GM21423 (cell line): ENCODE measurements around the gene PANX2.
"Not testable (repeated sequence)": the region's sequence is repeated elsewhere in the genome, so short reads cannot be mapped to it uniquely, and the experiment has no call there.

ENCODE experiments used
- ATAC-seq: cut with Tn5 transposase; IDR thresholded peaks from one replicate; pipeline ENCODE4 v1.9.1; 2021; ENCODE audit warnings: mild to moderate bottlenecking, moderate library complexity; ENCODE audit not compliant: unreplicated experiment

PANX2 gene

DNA sequence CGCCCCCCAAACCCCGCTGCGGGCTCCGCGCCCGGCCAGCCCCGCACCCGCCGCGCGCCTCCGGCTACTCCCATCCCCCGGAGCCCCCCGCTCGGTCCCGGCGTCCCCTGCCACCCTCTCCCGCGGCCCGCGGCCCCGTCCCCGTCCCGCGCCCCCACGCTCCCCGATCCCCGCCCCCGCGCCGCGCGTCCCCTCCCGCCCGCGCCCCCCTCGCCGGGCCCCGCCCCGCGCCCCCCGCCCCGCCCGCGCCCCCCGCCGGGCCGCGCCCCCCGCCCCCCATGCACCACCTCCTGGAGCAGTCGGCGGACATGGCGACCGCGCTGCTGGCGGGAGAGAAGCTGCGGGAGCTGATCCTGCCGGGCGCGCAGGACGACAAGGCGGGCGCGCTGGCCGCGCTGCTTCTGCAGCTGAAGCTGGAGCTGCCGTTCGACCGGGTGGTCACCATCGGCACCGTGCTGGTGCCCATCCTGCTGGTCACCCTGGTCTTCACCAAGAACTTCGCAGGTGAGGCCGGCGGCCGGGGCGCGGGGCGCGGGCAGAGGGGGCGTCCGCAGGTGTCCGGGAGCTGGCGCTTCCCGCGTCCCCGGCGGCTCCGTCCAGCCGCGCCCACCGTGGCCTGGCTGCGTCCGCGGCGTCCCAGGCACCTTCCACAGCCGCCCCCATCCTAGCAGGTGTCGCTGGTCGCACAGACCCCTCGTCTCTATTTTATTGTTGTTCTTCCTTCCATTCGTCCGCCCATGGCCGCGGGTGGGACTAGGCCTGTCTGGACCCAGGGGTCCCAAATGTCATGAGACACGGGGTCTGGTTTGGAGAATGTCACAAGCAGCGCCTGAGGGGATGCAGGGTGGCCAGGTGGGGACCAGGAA lies at the start of gene PANX2:
PANX2 (plus strand) TSS at position 279 of the 866 bp plus-strand sequence; CDS start at position 279, 0 bp downstream.
- ATAC-seq, result no peak

DNA sequence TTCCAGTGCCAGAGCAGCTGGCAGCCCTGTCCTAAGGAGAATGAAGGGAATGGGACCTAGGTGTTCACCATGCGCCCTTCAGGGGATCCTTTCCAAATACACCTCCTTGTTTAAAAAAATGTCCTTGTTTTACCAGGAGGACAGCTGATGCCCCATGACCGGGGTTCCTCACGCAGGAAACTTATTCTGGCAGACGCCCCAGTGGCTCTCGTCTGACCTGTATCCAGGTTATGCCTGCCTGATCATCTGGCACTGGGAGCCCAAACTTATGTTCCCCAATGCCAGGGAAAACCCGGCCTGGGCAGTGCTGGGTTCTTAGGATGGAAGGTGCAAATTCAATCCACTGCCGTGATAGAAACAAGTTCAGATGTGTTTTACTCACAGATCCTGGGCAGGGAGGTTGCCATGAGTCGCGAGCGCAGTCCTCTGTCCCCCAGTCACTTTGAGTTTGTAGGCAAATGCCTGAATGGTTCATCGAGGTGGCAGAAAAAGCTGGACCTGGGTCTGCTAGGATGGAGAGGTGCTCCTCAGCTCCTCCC lies 49.3 kb upstream of the PANX2 start:
- ATAC-seq, result no peak

GRCh38 chr22:50123119-50123518 lies 47.4 kb upstream of the PANX2 start:
- ATAC-seq, result no peak

DNA sequence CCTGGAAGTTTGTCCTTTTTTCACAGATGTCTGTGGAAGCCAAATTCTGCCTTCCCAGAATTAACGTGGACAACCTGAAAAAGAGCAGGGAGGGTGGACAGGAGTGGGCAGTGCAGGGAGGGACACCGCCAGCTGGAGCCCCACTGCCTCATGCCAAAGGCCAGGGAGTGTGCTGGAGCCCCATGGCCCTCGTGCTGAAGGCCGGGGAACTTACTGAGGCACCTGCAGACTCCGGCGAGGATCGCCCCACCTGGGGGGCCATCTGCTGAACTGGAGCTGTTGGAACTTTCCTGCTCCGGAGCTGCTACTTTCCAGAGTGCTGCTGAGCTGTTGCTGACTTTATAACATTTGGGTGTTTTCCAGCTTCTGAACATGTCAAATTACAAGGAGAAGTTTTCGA lies 45.5 kb upstream of the PANX2 start:
- ATAC-seq, result no peak

- no peak for ATAC-seq
Measured at GRCh38 chr22:50129121-50129736, 41.3 kb upstream of the PANX2 start.

DNA sequence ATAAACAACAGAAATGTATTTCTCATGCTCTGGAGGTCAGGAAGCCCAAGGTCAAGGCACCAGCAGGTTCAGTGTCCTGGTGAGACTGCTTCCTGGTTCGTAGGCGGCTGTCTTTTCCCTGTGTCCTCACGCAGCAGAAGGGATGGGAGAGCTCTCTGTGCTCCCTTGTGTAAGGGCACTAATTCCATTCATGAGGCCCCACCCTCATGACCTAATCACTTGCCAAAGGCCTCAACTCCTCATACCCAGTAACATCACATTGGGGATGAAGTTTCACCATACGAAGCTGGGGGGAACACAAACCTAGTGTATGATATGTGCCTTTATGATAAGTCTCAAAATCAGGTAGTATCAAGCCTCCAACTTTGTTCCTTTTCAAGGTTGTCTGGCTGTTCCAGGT lies 38.6 kb upstream of the PANX2 start:
- no peak for ATAC-seq

DNA sequence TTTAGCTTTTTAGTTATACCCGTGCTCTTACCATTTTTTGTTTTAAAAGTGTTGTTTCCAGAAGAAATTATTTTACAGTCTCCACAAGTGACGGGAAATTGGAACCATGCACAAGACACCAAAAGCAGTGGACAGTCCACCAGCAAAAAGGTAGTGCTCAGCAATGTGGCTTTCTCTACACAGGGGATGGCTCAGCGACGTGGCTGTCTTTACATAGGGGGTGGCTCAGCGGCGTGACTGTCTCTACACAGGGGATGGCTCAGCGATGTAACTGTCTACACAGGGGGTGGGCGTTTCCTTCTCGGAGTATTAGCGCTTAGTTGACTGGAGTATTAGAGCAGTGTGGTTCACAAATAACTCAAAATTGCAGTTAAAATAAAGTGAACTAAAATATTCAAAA lies 36.0 kb upstream of the PANX2 start:
- no peak for ATAC-seq

GRCh38 chr22:50136581-50137015 lies 33.9 kb upstream of the PANX2 start:
- no peak for ATAC-seq

GRCh38 chr22:50137277-50137676 lies 33.3 kb upstream of the PANX2 start:
- not testable (repeated sequence) for ATAC-seq

DNA sequence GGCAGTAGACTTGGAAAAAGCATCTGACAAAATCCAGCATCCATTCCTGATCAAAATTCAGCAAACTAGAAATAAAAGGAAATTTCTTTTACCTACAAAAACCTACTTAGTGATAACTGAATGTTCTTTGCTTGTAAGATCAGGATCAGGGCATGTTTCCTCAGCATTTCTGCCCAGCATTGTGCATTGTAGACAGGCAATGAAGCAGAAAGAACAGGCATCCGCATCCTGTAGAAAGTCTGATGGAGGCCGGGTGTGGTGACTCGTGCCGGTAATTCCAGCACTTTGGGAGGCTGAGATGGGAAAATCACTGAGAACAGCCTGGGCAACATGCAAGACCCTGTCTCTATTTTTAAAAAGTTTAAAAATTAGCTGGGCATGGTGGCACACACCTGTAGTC lies 32.5 kb upstream of the PANX2 start:
- no peak for ATAC-seq

DNA sequence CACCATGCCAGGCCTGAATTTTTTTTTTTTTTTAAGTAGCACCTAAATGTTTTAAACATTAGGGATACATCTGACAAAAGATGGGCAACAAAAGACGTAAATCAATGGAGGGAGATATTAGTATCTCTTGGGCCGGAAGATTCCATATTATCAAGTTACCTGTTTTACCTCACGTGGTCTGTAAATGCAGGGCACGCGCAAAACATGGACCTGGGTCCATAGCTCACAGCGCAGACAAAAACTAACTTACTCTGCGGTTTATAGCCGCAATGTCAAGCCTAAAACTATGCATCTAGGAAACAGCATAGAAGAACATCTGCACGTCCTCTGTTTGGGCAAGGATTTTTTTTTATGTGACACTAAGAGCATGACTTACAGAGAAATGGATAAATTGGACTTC lies 31.5 kb upstream of the PANX2 start:
- ATAC-seq, result no peak

DNA sequence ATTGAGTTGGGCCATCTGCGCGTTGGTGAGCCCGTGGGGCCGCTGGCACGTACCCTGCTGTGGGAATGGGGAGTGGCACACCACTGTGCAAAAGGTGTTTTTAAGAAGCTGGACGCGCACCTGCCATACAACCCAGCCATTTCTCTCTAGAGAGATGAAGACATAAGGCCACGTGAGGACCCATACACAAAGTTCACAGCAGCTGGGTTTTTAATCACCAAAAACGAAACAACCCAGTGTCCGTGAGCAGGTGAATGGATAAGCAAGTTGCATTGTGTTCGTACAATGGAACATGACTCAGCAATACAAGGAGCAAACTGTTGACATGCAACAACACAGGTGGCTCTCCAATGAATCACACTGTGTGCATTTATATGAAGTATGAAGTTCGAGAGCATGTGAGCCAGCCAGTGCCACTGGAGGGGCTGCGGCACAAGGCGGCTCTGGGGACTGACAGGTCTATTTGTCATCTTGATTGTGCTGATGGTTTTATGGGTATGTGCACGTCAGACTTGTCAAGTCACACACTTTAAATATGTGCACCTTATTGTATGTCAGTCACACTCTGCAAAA lies 30.6 kb upstream of the PANX2 start:
- ATAC-seq, result no peak

DNA sequence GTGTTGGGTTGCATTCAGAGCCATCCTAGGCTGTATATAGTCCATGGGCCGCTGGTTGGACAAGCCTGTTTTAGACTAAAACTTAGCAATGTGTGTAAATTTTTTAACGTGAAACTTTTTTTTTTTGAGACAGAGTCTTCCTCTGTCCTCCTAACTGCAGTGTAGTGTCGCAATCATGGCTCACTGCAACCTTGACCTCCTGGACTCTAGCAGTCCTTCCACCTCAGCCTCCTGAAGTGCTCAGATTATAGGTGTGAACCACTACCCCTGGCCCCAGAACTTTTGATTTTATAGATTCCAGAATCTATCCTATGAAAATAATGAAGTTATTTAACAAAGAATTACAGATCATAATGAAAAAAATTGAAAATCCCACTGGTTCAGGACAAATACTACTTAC lies 29.9 kb upstream of the PANX2 start:
- no peak for ATAC-seq

DNA sequence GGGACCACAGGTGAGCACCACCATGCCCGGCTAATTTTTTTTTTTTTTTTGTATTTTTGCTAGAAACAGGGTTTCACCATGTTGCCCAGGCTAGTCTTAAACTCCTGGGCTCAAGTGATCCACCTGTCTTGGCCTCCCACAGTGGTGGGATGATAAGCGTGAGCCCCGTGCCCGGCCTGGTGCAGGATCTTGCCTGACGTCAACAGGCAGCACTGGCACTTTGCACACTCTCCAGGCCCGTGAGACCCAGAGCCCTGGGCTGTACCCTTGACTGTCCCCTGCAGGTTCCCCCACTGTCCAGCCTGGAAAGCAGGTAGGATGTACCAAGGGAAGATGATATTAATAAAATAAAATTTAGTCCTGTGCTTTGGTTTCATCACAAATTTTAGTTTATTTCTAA lies 29.1 kb upstream of the PANX2 start:
- ATAC-seq, result no peak

GRCh38 chr22:50141891-50142363 lies 28.6 kb upstream of the PANX2 start:
- no peak for ATAC-seq

DNA sequence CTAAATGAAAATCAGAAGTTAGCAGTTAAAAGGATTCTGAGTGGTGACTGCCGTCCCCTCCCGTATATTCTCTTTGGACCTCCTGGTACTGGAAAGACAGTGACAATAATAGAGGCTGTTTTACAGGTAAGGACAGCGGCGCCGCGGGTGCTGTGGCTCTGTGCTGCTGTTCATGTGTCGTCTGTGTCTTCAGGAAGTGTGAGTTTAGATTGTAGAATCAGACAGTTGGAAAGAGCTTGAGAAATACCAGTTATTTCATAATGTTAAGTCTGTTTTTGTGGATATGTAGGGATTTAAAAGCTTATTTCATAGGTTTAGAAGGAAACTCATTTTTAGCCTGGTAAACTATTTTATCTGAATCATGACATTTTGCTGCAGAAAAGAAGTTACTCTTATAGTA lies 27.4 kb upstream of the PANX2 start:
- no peak for ATAC-seq

DNA sequence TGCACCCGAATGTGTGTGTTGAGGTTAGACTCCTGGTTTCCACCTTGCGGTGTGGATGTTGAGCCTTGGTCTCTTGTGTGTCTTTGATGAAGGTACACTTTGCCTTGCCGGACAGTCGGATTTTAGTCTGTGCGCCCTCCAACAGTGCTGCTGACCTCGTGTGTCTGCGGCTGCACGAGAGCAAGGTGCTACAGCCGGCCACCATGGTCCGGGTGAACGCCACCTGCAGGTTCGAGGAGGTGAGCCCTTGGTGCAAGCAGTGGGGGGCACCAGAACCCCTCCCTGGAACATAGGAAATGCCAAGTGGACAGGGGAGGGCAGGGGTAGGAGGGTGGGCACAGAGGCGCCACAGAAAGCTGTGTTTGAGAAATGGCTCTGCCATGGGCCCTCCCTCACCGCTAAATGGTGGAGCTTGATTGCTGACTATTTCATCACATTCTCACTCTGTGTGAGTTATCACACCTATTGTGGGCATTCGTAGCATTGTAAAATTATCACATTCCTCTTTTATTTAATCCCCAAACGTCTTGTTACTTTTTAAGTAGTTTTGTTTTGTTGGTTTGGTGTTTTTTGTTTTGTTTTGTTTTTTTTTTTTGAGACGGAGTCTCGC lies 26.4 kb upstream of the PANX2 start:
- no peak for ATAC-seq

DNA sequence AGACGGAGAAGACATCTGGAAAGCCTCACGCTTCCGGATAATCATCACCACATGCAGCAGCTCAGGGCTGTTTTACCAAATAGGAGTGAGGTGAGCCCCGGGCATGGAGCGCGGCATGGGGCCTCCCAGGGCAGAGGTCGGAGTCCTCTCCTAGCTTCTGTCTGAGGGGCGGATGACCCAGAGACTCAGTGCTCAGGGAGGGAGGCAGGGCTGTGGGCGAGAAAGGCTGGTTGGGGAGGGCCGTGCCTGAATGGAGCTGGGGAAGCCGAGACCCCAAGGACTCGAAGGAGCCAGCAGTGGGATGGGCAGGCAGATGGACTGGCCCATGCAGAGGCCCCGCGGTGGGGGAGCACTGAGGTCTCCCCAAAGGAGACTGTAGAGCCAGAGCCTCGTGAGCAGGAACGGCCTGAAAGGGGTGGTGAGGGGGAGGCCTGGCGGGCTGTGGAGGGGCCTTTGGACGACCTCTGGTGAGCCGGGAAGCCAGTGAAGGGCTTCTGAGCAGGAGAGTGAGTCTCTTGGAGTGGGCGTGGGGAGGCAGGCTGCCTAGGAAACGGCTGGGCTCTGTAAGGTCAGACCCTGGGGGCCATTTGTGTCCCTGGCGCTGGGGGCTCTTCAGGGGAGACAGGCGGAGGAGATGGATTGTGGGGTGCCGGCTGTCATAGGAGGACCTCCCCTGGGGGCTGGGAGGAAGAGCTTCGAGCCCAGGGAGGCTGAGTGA lies 24.7 kb upstream of the PANX2 start:
- ATAC-seq, result no peak

GRCh38 chr22:50146439-50147238 lies 23.9 kb upstream of the PANX2 start:
- no peak for ATAC-seq
